Colonic mucosa (tissue), 4 donors: ENCODE results near the gene CAMTA2. TPM values are rescaled to one million over a fixed set of nuclear protein-coding genes. Genes with fewer than 3 reads are reported as not detected.
A peak's percentile ranks its signal among the peaks of the same experiment; 100 is the strongest.

Experiments used
- DNase-seq: peaks from one replicate; pipeline ENCODE4 v3.0.0-alpha.2; 2020
- H3K27ac ChIP-seq: fragments of 200-600 bp; one replicate; pipeline ENCODE4 v1.8.0; 2021
- H3K27me3 ChIP-seq: fragments of 200-600 bp; one replicate; pipeline ENCODE4 v1.8.0; 2021
- H3K36me3 ChIP-seq: fragments of 200-600 bp; one replicate; pipeline ENCODE4 v1.8.0; 2021
- H3K4me1 ChIP-seq: fragments of 200-600 bp; one replicate; pipeline ENCODE4 v1.8.0; 2021; ENCODE audit warnings: mild to moderate bottlenecking
- H3K4me3 ChIP-seq: fragments of 200-600 bp; one replicate; pipeline ENCODE4 v1.8.0; 2021
- H3K9ac ChIP-seq, 2 donors: one replicate each; pipeline ENCODE4 v1.7.0; 2013; ENCODE audit warnings: control low read depth in 2 of 2, low read depth in 2 of 2, low read length in 2 of 2
- H3K9me3 ChIP-seq: fragments of 200-600 bp; one replicate; pipeline ENCODE4 v1.8.0; 2021
- CTCF ChIP-seq: fragments of 200-600 bp; IDR thresholded peaks from one replicate; pipeline ENCODE4 v1.8.0; 2022; ENCODE audit warnings: antibody characterized with exemption, mild to moderate bottlenecking
- intact Hi-C: fragments of 100-400 bp; cut with DNase I; formaldehyde crosslinking; loops from one replicate; pipeline ENCODE4 v1.14.1; 2022
- total RNA-seq, 2 donors: library from RNA; stranded (reverse); fragmentation: NEBNext Ultra II Directional in 1 of 2; extraction: Animal tissue kit (Norgen Biotek cat#: 25700) in 1 of 2; gene quantifications; one replicate each; pipeline ENCODE4 v1.2.1, GENCODE V29; 2021
- donor health status: healthy.
- donor health status: DM: no; HTN: no; CAD: no.
- donor health status: DM: no; HTN: no; CAD: no.

Gene CAMTA2
- total RNA-seq, 2 donors from 2014 or later = 39.8 to 52.6 TPM

GRCh38 chr17:4938069-4938491 lies 49.4 kb downstream of the CAMTA2 start:
- no peak for DNase-seq
- Histone ChIP-seq H3K36me3 (peaks cover 9% of the 10 kb centered on the region), H3K27me3 (no peaks in the 10 kb centered on the region), H3K9ac (peak overlapping the region in 1 of 2 donors; percentile 99), H3K9me3 (no peaks in the 10 kb centered on the region), H3K27ac (no peak overlapping the region), H3K4me1 (peaks cover 11% of the 10 kb centered on the region), H3K4me3 (no peak overlapping the region)
- TF ChIP-seq CTCF = no peak
- intact Hi-C loops = loop anchor here (5.0 kb wide), 1 partner anchor 59 kb away; the partner anchor contains the start of genes INCA1 and KIF1C

GRCh38 chr17:4937553-4937952 lies 49.9 kb downstream of the CAMTA2 start:
- peaks cover 9% of the 10 kb centered on the region for H3K36me3 ChIP-seq
- H3K9me3 ChIP-seq = no peaks in the 10 kb centered on the region
- H3K9ac ChIP-seq = no peak overlapping the region
- no peak overlapping the region for H3K27ac ChIP-seq
- no peak overlapping the region for H3K4me3 ChIP-seq
- H3K27me3 ChIP-seq = no peaks in the 10 kb centered on the region
- TF ChIP-seq CTCF = no peak
- intact Hi-C loops = loop anchor here (5.0 kb wide), 1 partner anchor 60 kb away; the partner anchor contains the start of genes INCA1 and KIF1C
- DNase-seq = no peak
- peaks cover 11% of the 10 kb centered on the region for H3K4me1 ChIP-seq

GRCh38 chr17:4936436-4936835 lies 51.0 kb downstream of the CAMTA2 start:
- no peak overlapping the region for H3K9ac ChIP-seq
- no peaks in the 10 kb centered on the region for H3K27me3 ChIP-seq
- H3K36me3 ChIP-seq = peaks cover 9% of the 10 kb centered on the region
- intact Hi-C loops = loop anchor here (5.0 kb wide), 1 partner anchor 61 kb away; the partner anchor contains the start of genes INCA1 and KIF1C
- no peak for DNase-seq
- H3K27ac ChIP-seq = no peak overlapping the region
- H3K9me3 ChIP-seq = no peaks in the 10 kb centered on the region
- H3K4me1 ChIP-seq = peaks cover 10% of the 10 kb centered on the region
- TF ChIP-seq CTCF = no peak
- H3K4me3 ChIP-seq = no peak overlapping the region

GRCh38 chr17:4935650-4936049 lies 51.8 kb downstream of the CAMTA2 start:
- no peak overlapping the region for H3K4me3 ChIP-seq
- peaks cover 9% of the 10 kb centered on the region for H3K36me3 ChIP-seq
- peaks cover 7% of the 10 kb centered on the region for H3K4me1 ChIP-seq
- intact Hi-C loops = loop anchor here (5.0 kb wide), 1 partner anchor 62 kb away; the partner anchor contains the start of genes INCA1 and KIF1C
- TF ChIP-seq CTCF = no peak
- no peak overlapping the region for H3K27ac ChIP-seq
- H3K27me3 ChIP-seq = no peaks in the 10 kb centered on the region
- no peak overlapping the region for H3K9ac ChIP-seq
- H3K9me3 ChIP-seq = no peaks in the 10 kb centered on the region
- DNase-seq = no peak

- Histone ChIP-seq H3K9ac (peak overlapping the region in 1 of 2 donors; percentile 51), H3K4me3 (no peak overlapping the region), H3K36me3 (peaks cover 9% of the 10 kb centered on the region), H3K27me3 (no peaks in the 10 kb centered on the region), H3K4me1 (peaks cover 7% of the 10 kb centered on the region), H3K9me3 (no peaks in the 10 kb centered on the region), H3K27ac (no peak overlapping the region)
- intact Hi-C loops = no loop called here
- no peak for DNase-seq
- TF ChIP-seq CTCF = no peak
These were observed 53.1 kb downstream of the CAMTA2 start for GRCh38 chr17:4934173-4934979.
